HepG2 (cell line): ENCODE results near the gene GLIS2. TPM values are rescaled to one million over a fixed set of nuclear protein-coding genes. Genes with fewer than 3 reads are reported as not detected.

Experiments used
- ATAC-seq: fragments of 200-7000 bp; cut with Tn5 transposase; 3 replicates; pipeline ENCODE4 v1.9.1; 2020; ENCODE audit warnings: mild to moderate bottlenecking, moderate library complexity
- BruUV-seq: library from RNA; stranded (reverse); fragments of 400-500 nt; replicated peaks from 2 replicates; lab custom pipeline; 2021; lab: Mats Ljungman, UMichigan
- CTCF ChIA-PET: fragments of 300-600 bp; formaldehyde crosslinking; extraction: SDS; loops from one replicate; lab custom pipeline; 2021; ENCODE audit warnings: low total read pairs, inconsistent platforms, low intra/inter-chr PET ratio; lab: Yijun Ruan, JAX
- POLR2A ChIA-PET: fragments of 350-600 bp; sonication (Branson Sonifier 250); formaldehyde crosslinking; loops from one replicate; lab custom pipeline; 2020; ENCODE audit warnings: antibody characterized with exemption, inconsistent platforms; lab: Yijun Ruan, JAX
- DNase-seq: peaks from one replicate; pipeline ENCODE4 v3.0.0-alpha.2; 2015; ENCODE audit warnings: low spot score
- FAIRE-seq: peaks from 3 replicates; lab custom pipeline; 2011; peaks lifted over from hg19 to GRCh38; lab: Jason Lieb, UNC
- H2AFZ ChIP-seq: one replicate; pipeline ENCODE4 v1.6.1; 2011; ENCODE audit warnings: low read length, inconsistent platforms
- H3K27ac ChIP-seq: fragments of 300-600 bp; 3 replicates; pipeline ENCODE4 v1.8.0; 2011; ENCODE audit warnings: mixed run types, mild to moderate bottlenecking, mixed read lengths, low read length, inconsistent platforms; ENCODE audit not compliant: insufficient read depth; ENCODE audit errors: extremely low read length
- H3K27me3 ChIP-seq, 2 experiments: fragments of 200-600 bp in 1 of 2; 2 replicates in 1 of 2; 3 replicates in 1 of 2; pipeline versions ENCODE4 v1.6.0 to v1.8.0; 2011; ENCODE audit warnings: low read length in 2 of 2, mild to moderate bottlenecking in 2 of 2, moderate library complexity in 2 of 2, inconsistent platforms in 1 of 2; ENCODE audit not compliant: insufficient read depth in 2 of 2, control insufficient read depth in 1 of 2
- H3K36me3 ChIP-seq, 2 experiments: fragments of 200-600 bp in 1 of 2; replicated peaks in 1 of 2; 2 replicates in 1 of 2; 3 replicates in 1 of 2; pipeline versions ENCODE4 v1.5.1 to v1.8.0; 2011; ENCODE audit warnings: low read length in 2 of 2, inconsistent platforms in 1 of 2; ENCODE audit not compliant: insufficient read depth in 2 of 2, control insufficient read depth in 1 of 2
- H3K4me1 ChIP-seq: 2 replicates; pipeline ENCODE4 v1.5.1; 2012; ENCODE audit warnings: low read length, inconsistent platforms; ENCODE audit not compliant: insufficient read depth
- H3K4me2 ChIP-seq: 2 replicates; pipeline ENCODE4 v1.6.0; 2011; ENCODE audit warnings: low read depth, low read length, inconsistent platforms
- H3K4me3 ChIP-seq, 3 experiments: fragments of 200-600 bp in 1 of 3; sonication (generic), shearing (Covaris generic) in 1 of 3; replicated peaks in 1 of 3; 2 replicates each; pipeline ENCODE4 v1.5.1; 2011 to 2016; ENCODE audit warnings: low read length in 3 of 3, inconsistent platforms in 2 of 3, low read depth in 2 of 3, mild to moderate bottlenecking in 2 of 3, control low read depth in 1 of 3, mixed read lengths in 1 of 3; ENCODE audit not compliant: insufficient read depth in 1 of 3
- H3K79me2 ChIP-seq: one replicate; pipeline ENCODE4 v1.6.1; 2011; ENCODE audit warnings: low read length, inconsistent platforms; ENCODE audit not compliant: insufficient read depth
- H3K9ac ChIP-seq: 2 replicates; pipeline ENCODE4 v1.6.0; 2011; ENCODE audit warnings: mild to moderate bottlenecking, low read depth, low read length, inconsistent platforms; ENCODE audit not compliant: insufficient read depth
- H3K9me3 ChIP-seq: 2 replicates; pipeline ENCODE4 v1.5.1; 2012; ENCODE audit warnings: mild to moderate bottlenecking, low read length
- H4K20me1 ChIP-seq: 2 replicates; pipeline ENCODE4 v1.6.0; 2011; ENCODE audit warnings: inconsistent platforms, mild to moderate bottlenecking, low read length, moderate library complexity; ENCODE audit not compliant: insufficient read depth
- AGO2 ChIP-seq: fragments of 200-400 bp; formaldehyde crosslinking; optimal IDR thresholded peaks from 2 replicates; pipeline ENCODE3; 2017; ENCODE audit warnings: mild to moderate bottlenecking, low read depth, low read length, moderate library complexity
- HES4 ChIP-seq: sonication (generic); formaldehyde crosslinking; IDR thresholded peaks from 2 replicates; pipeline ENCODE4 v1.9.0; 2021; ENCODE audit warnings: mild to moderate bottlenecking, missing genetic modification reagents, borderline replicate concordance
- HOXA3 ChIP-seq: sonication (generic); formaldehyde crosslinking; IDR thresholded peaks from 2 replicates; pipeline ENCODE4 v1.5.0; 2020; ENCODE audit warnings: missing genetic modification reagents
- KLF15 ChIP-seq: sonication (generic); formaldehyde crosslinking; IDR thresholded peaks from 2 replicates; pipeline ENCODE4 v1.8.1; 2023; ENCODE audit warnings: borderline replicate concordance, mild to moderate bottlenecking, inconsistent platforms, missing genetic modification reagents, mixed read lengths
- MXD4 ChIP-seq: IDR thresholded peaks from 2 replicates; pipeline ENCODE4 v1.6.1; 2016; ENCODE audit warnings: mild to moderate bottlenecking, missing biosample characterization, missing genetic modification reagents
- NONO ChIP-seq, 2 experiments: fragments of 450-650 bp in 1 of 2; sonication (generic) in 1 of 2; formaldehyde crosslinking in 1 of 2; IDR thresholded peaks in 1 of 2; conservative IDR thresholded peaks in 1 of 2; 2 replicates each; pipeline versions ENCODE4 v1.6.1 to v1.8.0; 2017 to 2022; ENCODE audit warnings: mild to moderate bottlenecking in 1 of 2, missing genetic modification reagents in 1 of 2, moderate library complexity in 1 of 2
- NR2F1 ChIP-seq, 2 experiments: fragments of 450-650 bp in 1 of 2; formaldehyde crosslinking in 1 of 2; IDR thresholded peaks; 2 replicates each; pipeline versions ENCODE4 v1.5.0 to v1.6.1; 2016 to 2020; ENCODE audit warnings: mild to moderate bottlenecking in 1 of 2, missing compliant biosample characterization in 1 of 2, missing genetic modification reagents in 1 of 2, moderate library complexity in 1 of 2
- SIN3A ChIP-seq: IDR thresholded peaks from 2 replicates; pipeline ENCODE4 v1.6.1; 2011; ENCODE audit warnings: low read depth, mild to moderate bottlenecking, control low read depth, low read length, borderline replicate concordance
- SKI ChIP-seq: fragments of 450-650 bp; IDR thresholded peaks from one replicate; pipeline ENCODE4 v1.6.1; 2018; ENCODE audit warnings: mild to moderate bottlenecking; ENCODE audit not compliant: partially characterized antibody
- SNRNP70 ChIP-seq: fragments of 200-400 bp; formaldehyde crosslinking; IDR thresholded peaks from 2 replicates; pipeline ENCODE4 v1.6.1; 2017; ENCODE audit warnings: mild to moderate bottlenecking, low read depth, low read length, moderate library complexity
- SRF ChIP-seq: IDR thresholded peaks from 2 replicates; pipeline ENCODE4 v1.6.1; 2011; ENCODE audit warnings: mild to moderate bottlenecking, low read depth, low read length, moderate library complexity
- ZFP82 ChIP-seq: sonication (generic); formaldehyde crosslinking; IDR thresholded peaks from 2 replicates; pipeline ENCODE4 v1.5.1; 2020; ENCODE audit warnings: mild to moderate bottlenecking, missing genetic modification reagents, borderline replicate concordance
- ZNF556 ChIP-seq: sonication (generic); formaldehyde crosslinking; IDR thresholded peaks from 2 replicates; pipeline ENCODE4 v1.4.0; 2020; ENCODE audit warnings: mild to moderate bottlenecking, missing genetic modification reagents, borderline replicate concordance
- ZNF776 ChIP-seq: sonication (generic); formaldehyde crosslinking; IDR thresholded peaks from 2 replicates; pipeline ENCODE4 v1.4.0; 2020; ENCODE audit warnings: mild to moderate bottlenecking, missing genetic modification reagents
- WGBS: methylation state at CpG from one replicate; pipeline ENCODE4 v1.1.6; 2017; ENCODE audit warnings: low lambda C conversion rate; 5-methylcytosine and 5-hydroxymethylcytosine counted together
- in situ Hi-C: cut with HindIII; loops from 2 replicates; pipeline ENCODE4 v1.10.0; 2017; ENCODE audit warnings: low pct_unique_long_range_greater_than_20kb; ENCODE audit not compliant: extremely low pct_ligation_motif_present
- intact Hi-C: fragments of 100-400 bp; cut with micrococcal nuclease; formaldehyde crosslinking; loops from one replicate; pipeline ENCODE4 v1.10.0; 2022; ENCODE audit not compliant: unreplicated experiment
- polyA plus RNA-seq, 8 experiments: library from polyadenylated mRNA; depleted of rRNA in 3 of 8; stranded (reverse) in 7 of 8; unstranded in 1 of 8; fragments of >200 nt; fragmentation: Illumina TruSeq in 4 of 8; extraction: Trizol in 4 of 8; gene quantifications; 2 replicates each; pipeline versions ENCODE4 v1.2.1 to v1.2.3, GENCODE V29; 2011 to 2016; ENCODE audit warnings: low read depth in 4 of 8, missing spikeins in 1 of 8, mixed read lengths in 1 of 8; ENCODE audit not compliant: insufficient read depth in 1 of 8
- total RNA-seq, 5 experiments: library from RNA; depleted of rRNA; stranded (reverse); fragments of >200 nt; fragmentation: Illumina TruSeq; extraction: Trizol; gene quantifications; 2 replicates each; pipeline ENCODE4 v1.2.3, GENCODE V29; 2016; ENCODE audit warnings: low read depth in 1 of 5
- TF ChIP-seq, protein P1 (sequence below): IDR thresholded peaks from 2 replicates; pipeline ENCODE4 v1.6.1; 2016; ENCODE audit warnings: mild to moderate bottlenecking, missing biosample characterization, missing genetic modification reagents
- TF ChIP-seq, protein P2 (sequence below): sonication (generic); formaldehyde crosslinking; IDR thresholded peaks from 2 replicates; pipeline ENCODE4 v1.5.0; 2020; ENCODE audit warnings: missing genetic modification reagents
- TF ChIP-seq, protein P3 (sequence below): sonication (generic); formaldehyde crosslinking; IDR thresholded peaks from 2 replicates; pipeline ENCODE4 v1.8.1; 2023; ENCODE audit warnings: mild to moderate bottlenecking, inconsistent platforms, moderate library complexity, missing genetic modification reagents, borderline replicate concordance
- TF ChIP-seq, protein P4 (sequence below): sonication (generic); formaldehyde crosslinking; IDR thresholded peaks from 2 replicates; pipeline ENCODE4 v1.4.0; 2020; ENCODE audit warnings: missing genetic modification reagents

Gene GLIS2
- total and polyA plus RNA-seq, 2 of the 13 experiments (the other 11 are each of a cell fraction or from before 2014, with no cell fraction given) = 0.28 to 0.29 TPM

- Histone ChIP-seq H3K4me2 (peak overlapping the region; percentile 86), H3K27me3 (no peaks in the 10 kb centered on the region), H4K20me1 (peaks cover 28% of the 10 kb centered on the region), H3K79me2 (peaks cover 43% of the 10 kb centered on the region), H3K4me1 (peaks cover 88% of the 10 kb centered on the region), H3K9me3 (no peaks in the 10 kb centered on the region), H3K9ac (peak overlapping the region; percentile 78), H3K36me3 (peaks cover 0 to 2% of the 10 kb centered on the region in 2 experiments; a peak in 1 of 5 replicates), H3K4me3 (peak overlapping the region; percentile 76 to 92 (median 82)), H3K27ac (peak overlapping the region; percentile 83), H2AFZ (no peak overlapping the region)
- no peak for FAIRE-seq
- CTCF ChIA-PET = no interaction called here
- TSS peak; percentile 68 for BruUV-seq
- peak; percentile 1; the same call in 1 of the 3 replicates for ATAC-seq
- intact Hi-C loops = loop anchor here (2.0 kb wide), 1 partner anchor 13 kb away; no protein-coding TSS in a partner anchor
- in situ Hi-C loops = no loop called here
- DNase-seq = no peak
- 0% methylated on average over 14 of the region's 43 CpGs for WGBS
- POLR2A ChIA-PET = interaction anchor here (1.3 to 3.5 kb wide), 7 partner anchors 10 to 54 kb away, joined by 6 to 36 read pairs (median 15); partner anchors contain the start of gene PAM16
- TF ChIP-seq, protein P1, sequence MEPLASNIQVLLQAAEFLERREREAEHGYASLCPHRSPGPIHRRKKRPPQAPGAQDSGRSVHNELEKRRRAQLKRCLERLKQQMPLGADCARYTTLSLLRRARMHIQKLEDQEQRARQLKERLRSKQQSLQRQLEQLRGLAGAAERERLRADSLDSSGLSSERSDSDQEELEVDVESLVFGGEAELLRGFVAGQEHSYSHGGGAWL (CRISPR knock-in tag) = no peak
- no peak for TF ChIP-seq MXD4 (CRISPR knock-in tag)
- peak; percentile 10 for TF ChIP-seq SKI
- peak; percentile 19; the same call in 1 of the 2 replicates for TF ChIP-seq ZNF776 (CRISPR knock-in tag)
- TF ChIP-seq NR2F1 (CRISPR knock-in tag; IDR thresholded peaks at IDR 0.05) = no peak
- TF ChIP-seq SIN3A = 0 out of 2 replicates have a peak, but pooled peaks have one; percentile 0
- TF ChIP-seq, protein P2, sequence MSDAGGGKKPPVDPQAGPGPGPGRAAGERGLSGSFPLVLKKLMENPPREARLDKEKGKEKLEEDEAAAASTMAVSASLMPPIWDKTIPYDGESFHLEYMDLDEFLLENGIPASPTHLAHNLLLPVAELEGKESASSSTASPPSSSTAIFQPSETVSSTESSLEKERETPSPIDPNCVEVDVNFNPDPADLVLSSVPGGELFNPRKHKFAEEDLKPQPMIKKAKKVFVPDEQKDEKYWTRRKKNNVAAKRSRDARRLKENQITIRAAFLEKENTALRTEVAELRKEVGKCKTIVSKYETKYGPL (CRISPR knock-in tag) = 0 out of 2 replicates have a peak, but pooled peaks have one; percentile 3
- TF ChIP-seq ZNF556 = no peak
- TF ChIP-seq HES4 (CRISPR knock-in tag) = 0 out of 2 replicates have a peak, but pooled peaks have one; percentile 8
- TF ChIP-seq, protein P3, sequence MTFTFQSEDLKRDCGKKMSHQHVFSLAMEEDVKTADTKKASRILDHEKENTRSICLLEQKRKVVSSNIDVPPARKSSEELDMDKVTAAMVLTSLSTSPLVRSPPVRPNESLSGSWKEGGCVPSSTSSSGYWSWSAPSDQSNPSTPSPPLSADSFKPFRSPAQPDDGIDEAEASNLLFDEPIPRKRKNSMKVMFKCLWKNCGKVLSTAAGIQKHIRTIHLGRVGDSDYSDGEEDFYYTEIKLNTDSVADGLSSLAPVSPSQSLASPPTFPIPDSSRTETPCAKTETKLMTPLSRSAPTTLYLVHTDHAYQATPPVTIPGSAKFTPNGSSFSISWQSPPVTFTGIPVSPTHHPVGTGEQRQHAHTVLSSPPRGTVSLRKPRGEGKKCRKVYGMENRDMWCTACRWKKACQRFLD (CRISPR knock-in tag) = 0 out of 2 replicates have a peak, but pooled peaks have one; percentile 7
- TF ChIP-seq SNRNP70 = no peak
- TF ChIP-seq ZFP82 (CRISPR knock-in tag) = no peak
- no peak for TF ChIP-seq NONO (IDR thresholded peaks at IDR 0.05)
- TF ChIP-seq NONO (CRISPR knock-in tag; conservative IDR thresholded peaks at IDR 0.05) = no peak
- TF ChIP-seq KLF15 (CRISPR knock-in tag) = no peak
- TF ChIP-seq AGO2 = peak; percentile 68
- TF ChIP-seq SRF = no peak
- peak; percentile 1; the same call in 1 of the 2 replicates for TF ChIP-seq HOXA3 (CRISPR knock-in tag)
- TF ChIP-seq, protein P4, sequence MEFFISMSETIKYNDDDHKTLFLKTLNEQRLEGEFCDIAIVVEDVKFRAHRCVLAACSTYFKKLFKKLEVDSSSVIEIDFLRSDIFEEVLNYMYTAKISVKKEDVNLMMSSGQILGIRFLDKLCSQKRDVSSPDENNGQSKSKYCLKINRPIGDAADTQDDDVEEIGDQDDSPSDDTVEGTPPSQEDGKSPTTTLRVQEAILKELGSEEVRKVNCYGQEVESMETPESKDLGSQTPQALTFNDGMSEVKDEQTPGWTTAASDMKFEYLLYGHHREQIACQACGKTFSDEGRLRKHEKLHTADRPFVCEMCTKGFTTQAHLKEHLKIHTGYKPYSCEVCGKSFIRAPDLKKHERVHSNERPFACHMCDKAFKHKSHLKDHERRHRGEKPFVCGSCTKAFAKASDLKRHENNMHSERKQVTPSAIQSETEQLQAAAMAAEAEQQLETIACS = no peak; the same call in 1 of the 2 replicates
These were observed 56.2 kb downstream of the GLIS2 start for GRCh38 chr16:4372001-4372577.
